SK-N-SH treated with all-trans-retinoic acid at 6 μM for 48 hours (cell line): ENCODE measurements around the gene PHRF1.

Source experiments
- ATAC-seq: fragments of 200-7000 bp; cut with Tn5 transposase; 3 replicates; pipeline ENCODE4 v1.9.1; 2020; ENCODE audit warnings: mild to moderate bottlenecking, moderate library complexity
- ARNTL ChIP-seq: fragments of 450-650 bp; formaldehyde crosslinking; IDR thresholded peaks from 2 replicates; pipeline ENCODE4 v1.5.0; 2020; ENCODE audit warnings: low read depth, mild to moderate bottlenecking, moderate library complexity, borderline replicate concordance
- BACH2 ChIP-seq: fragments of 250-450 bp; sonication (Bioruptor Pico); IDR thresholded peaks from 2 replicates; pipeline ENCODE4 v1.9.0; 2021; ENCODE audit warnings: mild to moderate bottlenecking, borderline replicate concordance
- CREB5 ChIP-seq: fragments of 250-450 bp; sonication (Bioruptor Pico); IDR thresholded peaks from 2 replicates; pipeline ENCODE4 v1.5.1; 2020; ENCODE audit warnings: low read depth, mild to moderate bottlenecking, moderate library complexity
- CSDC2 ChIP-seq: fragments of 250-450 bp; sonication (Bioruptor Pico); IDR thresholded peaks from 2 replicates; pipeline ENCODE4 v1.5.0; 2020; ENCODE audit warnings: mild to moderate bottlenecking, moderate library complexity
- CSRNP3 ChIP-seq: fragments of 250-450 bp; sonication (Bioruptor Pico); IDR thresholded peaks from 2 replicates; pipeline ENCODE4 v1.5.1; 2021; ENCODE audit warnings: mild to moderate bottlenecking, moderate library complexity
- GLIS3 ChIP-seq: fragments of 250-450 bp; sonication (Bioruptor Pico); IDR thresholded peaks from 2 replicates; pipeline ENCODE4 v1.5.0; 2020; ENCODE audit warnings: mild to moderate bottlenecking, moderate library complexity
- OSR1 ChIP-seq: fragments of 250-450 bp; sonication (Bioruptor Pico); IDR thresholded peaks from 2 replicates; pipeline ENCODE4 v1.8.0; 2022; ENCODE audit warnings: moderate library complexity, mild to moderate bottlenecking, inconsistent platforms
- PATZ1 ChIP-seq: fragments of 250-450 bp; sonication (Bioruptor Pico); IDR thresholded peaks from 2 replicates; pipeline ENCODE4 v1.8.0; 2020; ENCODE audit warnings: mild to moderate bottlenecking, moderate library complexity, borderline replicate concordance
- POU6F1 ChIP-seq: fragments of 250-450 bp; sonication (Bioruptor Pico); IDR thresholded peaks from 2 replicates; pipeline ENCODE4 v1.8.0; 2021; ENCODE audit warnings: low read depth, mild to moderate bottlenecking, moderate library complexity, borderline replicate concordance
- PPARA ChIP-seq: fragments of 250-450 bp; sonication (Bioruptor Pico); IDR thresholded peaks from 2 replicates; pipeline ENCODE4 v1.5.0; 2020; ENCODE audit warnings: mild to moderate bottlenecking, borderline replicate concordance
- RARB ChIP-seq: fragments of 250-450 bp; sonication (Bioruptor Pico); IDR thresholded peaks from 2 replicates; pipeline ENCODE4 v1.8.0; 2021; ENCODE audit warnings: mild to moderate bottlenecking, moderate library complexity
- SNAI2 ChIP-seq: fragments of 250-450 bp; sonication (Bioruptor Pico); IDR thresholded peaks from 2 replicates; pipeline ENCODE4 v1.5.0; 2020; ENCODE audit warnings: mild to moderate bottlenecking, moderate library complexity
- TCF4 ChIP-seq: fragments of 250-450 bp; sonication (Bioruptor Pico); IDR thresholded peaks from 2 replicates; pipeline ENCODE4 v1.8.0; 2021; ENCODE audit warnings: mild to moderate bottlenecking, moderate library complexity, borderline replicate concordance
- TOX ChIP-seq: fragments of 250-450 bp; sonication (Bioruptor Pico); IDR thresholded peaks from 2 replicates; pipeline ENCODE4 v1.8.0; 2021; ENCODE audit warnings: mild to moderate bottlenecking, moderate library complexity, borderline replicate concordance
- TSHZ2 ChIP-seq: fragments of 250-450 bp; sonication (Bioruptor Pico); IDR thresholded peaks from 2 replicates; pipeline ENCODE4 v1.5.0; 2020; ENCODE audit warnings: mild to moderate bottlenecking, moderate library complexity
- ZC3H10 ChIP-seq: fragments of 250-450 bp; sonication (Bioruptor Pico); IDR thresholded peaks from 2 replicates; pipeline ENCODE4 v1.5.1; 2021; ENCODE audit warnings: mild to moderate bottlenecking, moderate library complexity
- ZFP3 ChIP-seq: fragments of 250-450 bp; sonication (Bioruptor Pico); IDR thresholded peaks from 2 replicates; pipeline ENCODE4 v1.5.0; 2020; ENCODE audit warnings: mild to moderate bottlenecking, moderate library complexity
- ZFP30 ChIP-seq: fragments of 450-650 bp; formaldehyde crosslinking; IDR thresholded peaks from 2 replicates; pipeline ENCODE4 v1.5.0; 2022; ENCODE audit warnings: mild to moderate bottlenecking, moderate library complexity
- ZNF565 ChIP-seq: fragments of 450-650 bp; formaldehyde crosslinking; conservative IDR thresholded peaks from 2 replicates; pipeline ENCODE4 v1.5.0; 2020; ENCODE audit warnings: low read depth, mild to moderate bottlenecking, moderate library complexity
- ZNF70 ChIP-seq: fragments of 450-650 bp; formaldehyde crosslinking; IDR thresholded peaks from 2 replicates; pipeline ENCODE4 v1.5.0; 2020; ENCODE audit warnings: mild to moderate bottlenecking, moderate library complexity
- ZNF8 ChIP-seq: fragments of 450-650 bp; formaldehyde crosslinking; IDR thresholded peaks from 2 replicates; pipeline ENCODE4 v1.5.0; 2020; ENCODE audit warnings: mild to moderate bottlenecking, moderate library complexity

Gene PHRF1

GRCh38 chr11:637333-637592 lies 61.0 kb downstream of the PHRF1 start:
- no peak for ATAC-seq
- no peak for TF ChIP-seq PPARA
- no peak for TF ChIP-seq TSHZ2 (CRISPR knock-in tag)
- no peak for TF ChIP-seq GLIS3 (CRISPR knock-in tag)
- no peak for TF ChIP-seq ZFP3 (CRISPR knock-in tag)
- no peak for TF ChIP-seq SNAI2 (CRISPR knock-in tag)
- no peak for TF ChIP-seq ZNF565 (CRISPR knock-in tag)
- TF ChIP-seq, all 23 proteins: peak for 0

- TF ChIP-seq PPARA (no peak), PATZ1 (CRISPR knock-in tag) (no peak), SNAI2 (CRISPR knock-in tag) (no peak), ZNF8 (CRISPR knock-in tag) (no peak), ZFP3 (CRISPR knock-in tag) (no peak), BACH2 (CRISPR knock-in tag) (no peak), ZC3H10 (no peak), CSDC2 (no peak), OSR1 (CRISPR knock-in tag) (no peak), GLIS3 (CRISPR knock-in tag) (no peak), ZFP30 (CRISPR knock-in tag) (no peak)
- ATAC-seq = no peak
Observed at GRCh38 chr11:637593-638521, 61.6 kb downstream of the PHRF1 start.

- no peak for ATAC-seq
- TF ChIP-seq TCF4 (CRISPR knock-in tag) = no peak
- TF ChIP-seq TOX (CRISPR knock-in tag) = no peak
- TF ChIP-seq CSRNP3 (CRISPR knock-in tag) = no peak
- no peak for TF ChIP-seq SNAI2 (CRISPR knock-in tag)
- TF ChIP-seq PPARA = no peak
- no peak for TF ChIP-seq RARB (CRISPR knock-in tag)
- TF ChIP-seq ARNTL (CRISPR knock-in tag) = no peak
- no peak for TF ChIP-seq GLIS3 (CRISPR knock-in tag)
- TF ChIP-seq CSDC2 = no peak
- TF ChIP-seq ZFP3 (CRISPR knock-in tag) = no peak
- no peak for TF ChIP-seq CREB5 (CRISPR knock-in tag)
- TF ChIP-seq ZNF70 (CRISPR knock-in tag) = no peak
- no peak for TF ChIP-seq PATZ1 (CRISPR knock-in tag)
- no peak for TF ChIP-seq OSR1 (CRISPR knock-in tag)
- no peak for TF ChIP-seq POU6F1 (CRISPR knock-in tag)
Observed at GRCh38 chr11:638631-639331, 62.5 kb downstream of the PHRF1 start.
